OCI-LY7 (cell line): ENCODE results near the gene CIART. TPM values are rescaled to one million over a fixed set of nuclear protein-coding genes. Genes with fewer than 3 reads are reported as not detected.

Experiments used
- BruUV-seq: library from RNA; stranded (reverse); fragments of 400-500 nt; replicated peaks from 2 replicates; lab custom pipeline; 2021; lab: Mats Ljungman, UMichigan
- CTCF ChIA-PET: fragments of 300-600 bp; sonication (Branson Sonifier 250); formaldehyde crosslinking; loops from one replicate; lab custom pipeline; 2022; ENCODE audit warnings: antibody characterized with exemption; ENCODE audit not compliant: unreplicated experiment; lab: Charles Lee
- POLR2A ChIA-PET: fragments of 300-600 bp; sonication (Branson Sonifier 250); formaldehyde crosslinking; loops from one replicate; lab custom pipeline; 2022; ENCODE audit warnings: antibody characterized with exemption; lab: Charles Lee
- DNase-seq: peaks from one replicate; pipeline ENCODE4 v3.0.0-alpha.2; 2015; ENCODE audit warnings: low spot score
- H2AFZ ChIP-seq: fragments of 200-600 bp; sonication (generic), shearing (Covaris generic); 2 replicates; pipeline ENCODE4 v1.6.1; 2014; ENCODE audit warnings: mild to moderate bottlenecking, antibody characterized with exemption, low read length, moderate library complexity
- H3K27ac ChIP-seq: fragments of 200-600 bp; sonication (generic); 2 replicates; pipeline ENCODE4 v1.5.1; 2014; ENCODE audit warnings: mixed run types, low read depth, mild to moderate bottlenecking, moderate library complexity, low read length, inconsistent platforms; ENCODE audit not compliant: poor library complexity, severe bottlenecking
- H3K36me3 ChIP-seq: fragments of 200-600 bp; sonication (generic); 2 replicates; pipeline ENCODE4 v1.6.1; 2014; ENCODE audit warnings: mild to moderate bottlenecking, antibody characterized with exemption, low read length, moderate library complexity, mixed read lengths; ENCODE audit not compliant: insufficient read depth
- H3K4me1 ChIP-seq: fragments of 200-600 bp; sonication (generic); 2 replicates; pipeline ENCODE4 v1.5.1; 2014; ENCODE audit warnings: mild to moderate bottlenecking, low read length; ENCODE audit not compliant: insufficient read depth, poor library complexity, severe bottlenecking
- H3K4me2 ChIP-seq: fragments of 200-600 bp; sonication (generic); 2 replicates; pipeline ENCODE4 v1.6.1; 2014; ENCODE audit warnings: mild to moderate bottlenecking, low read length
- H3K4me3 ChIP-seq: fragments of 200-600 bp; sonication (generic); 2 replicates; pipeline ENCODE4 v1.5.1; 2014; ENCODE audit warnings: mild to moderate bottlenecking, low read depth, low read length; ENCODE audit not compliant: poor library complexity, severe bottlenecking
- H3K79me2 ChIP-seq: fragments of 200-600 bp; sonication (generic); 2 replicates; pipeline ENCODE4 v1.6.1; 2016; ENCODE audit warnings: low read depth, mild to moderate bottlenecking, low read length, moderate library complexity, mixed read lengths; ENCODE audit not compliant: insufficient read depth
- H3K9me2 ChIP-seq: fragments of 200-600 bp; sonication (generic); 2 replicates; pipeline ENCODE4 v1.6.1; 2016; ENCODE audit warnings: mild to moderate bottlenecking, low read length, mixed read lengths; ENCODE audit not compliant: insufficient read depth
- H3K9me3 ChIP-seq: fragments of 200-600 bp; sonication (generic); 2 replicates; pipeline ENCODE4 v1.6.1; 2014; ENCODE audit warnings: mild to moderate bottlenecking, mixed run types, low read length, mixed read lengths
- H4K20me1 ChIP-seq: fragments of 200-600 bp; sonication (generic); 2 replicates; pipeline ENCODE4 v1.6.1; 2014; ENCODE audit warnings: mild to moderate bottlenecking, antibody characterized with exemption, low read length, moderate library complexity, mixed read lengths; ENCODE audit not compliant: insufficient read depth
- EZH2phosphoT487 ChIP-seq: fragments of 200-600 bp; sonication (generic); IDR thresholded peaks from 2 replicates; pipeline ENCODE4 v1.6.1; 2018; ENCODE audit warnings: low read depth, borderline replicate concordance, mild to moderate bottlenecking, mixed run types, antibody characterized with exemption, low read length, moderate library complexity, mixed read lengths
- intact Hi-C: fragments of 100-400 bp; cut with micrococcal nuclease; formaldehyde crosslinking; loops from one replicate; pipeline ENCODE4 v1.10.0; 2022; ENCODE audit not compliant: unreplicated experiment
- total RNA-seq, 2 experiments: library from RNA; depleted of rRNA in 1 of 2; stranded (reverse); fragments of >200 nt in 1 of 2; shearing (Covaris generic) in 1 of 2; gene quantifications; 2 replicates each; pipeline ENCODE4 v1.2.3, GENCODE V29; 2014 to 2022
- TF ChIP-seq, protein P1 (sequence below): fragments of 200-600 bp; sonication (generic); conservative IDR thresholded peaks from 2 replicates; pipeline ENCODE4 v1.5.1; 2014; ENCODE audit warnings: mild to moderate bottlenecking, antibody characterized with exemption, low read length, moderate library complexity, mixed read lengths

CIART gene
- total RNA-seq, 2 experiments from 2014 or later: 0.68 TPM; not detected in 1

DNA sequence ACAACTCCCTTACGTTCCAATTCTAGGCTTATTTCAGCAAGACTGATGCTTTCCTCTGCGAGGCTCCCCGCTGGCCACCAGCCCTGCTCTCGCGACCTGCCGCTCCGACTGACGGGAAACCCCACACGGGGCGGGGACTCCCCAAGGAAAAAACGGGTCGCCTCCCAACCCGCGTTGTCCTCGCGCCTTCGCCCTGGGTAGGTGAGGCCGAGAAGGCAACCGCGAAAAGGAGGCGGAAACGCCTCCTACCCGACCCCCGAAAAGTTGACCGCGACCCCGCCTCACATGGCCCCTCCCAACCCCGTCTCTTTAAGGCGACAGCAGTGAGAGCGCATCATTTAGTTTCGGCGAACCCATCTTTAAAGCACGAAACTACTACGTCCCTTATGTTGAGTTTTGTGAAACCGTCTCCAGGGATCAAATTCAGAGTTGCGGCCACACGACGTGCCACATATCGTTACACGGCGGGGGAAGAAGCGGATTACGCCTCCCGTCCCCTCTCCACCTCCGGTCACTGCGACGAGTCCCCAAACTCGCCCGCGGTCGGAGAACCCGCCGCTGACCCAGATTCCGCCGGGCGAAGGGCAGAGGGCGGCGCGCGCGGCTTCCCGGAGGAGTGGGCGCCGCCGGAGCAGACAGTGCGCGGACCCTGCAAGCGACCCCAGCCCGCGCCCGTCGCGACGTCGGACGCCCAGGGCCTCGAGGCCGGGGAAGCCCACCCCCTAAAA lies 47.6 kb upstream of the CIART start:
- peak overlapping the region; percentile 35; the same call in 1 of the 2 replicates for H2AFZ ChIP-seq
- H3K9me2 ChIP-seq: no peaks in the 10 kb centered on the region
- POLR2A ChIA-PET: interaction anchor here (0.8 to 2.2 kb wide), 8 partner anchors 9 to 335 kb away, joined by 3 to 8 read pairs (median 3); partner anchors contain the start of gene APH1A
- peaks cover 21% of the 10 kb centered on the region for H3K4me1 ChIP-seq
- peaks cover 62% of the 10 kb centered on the region for H3K79me2 ChIP-seq
- peak overlapping the region; percentile 96 for H3K4me3 ChIP-seq
- no peaks in the 10 kb centered on the region; the same call in 1 of the 2 replicates for H3K9me3 ChIP-seq
- BruUV-seq: no TSS peak
- intact Hi-C loops: no loop called here
- H3K27ac ChIP-seq: peak overlapping the region; percentile 95
- CTCF ChIA-PET: interaction anchor here (0.8 kb wide), 1 partner anchor 28 kb away, joined by 3 read pairs; no protein-coding TSS in a partner anchor
- peaks cover 16% of the 10 kb centered on the region for H4K20me1 ChIP-seq
- peaks cover 40% of the 10 kb centered on the region for H3K36me3 ChIP-seq
- DNase-seq: peak; percentile 81
- H3K4me2 ChIP-seq: peak overlapping the region; percentile 97
- TF ChIP-seq, protein P1, sequence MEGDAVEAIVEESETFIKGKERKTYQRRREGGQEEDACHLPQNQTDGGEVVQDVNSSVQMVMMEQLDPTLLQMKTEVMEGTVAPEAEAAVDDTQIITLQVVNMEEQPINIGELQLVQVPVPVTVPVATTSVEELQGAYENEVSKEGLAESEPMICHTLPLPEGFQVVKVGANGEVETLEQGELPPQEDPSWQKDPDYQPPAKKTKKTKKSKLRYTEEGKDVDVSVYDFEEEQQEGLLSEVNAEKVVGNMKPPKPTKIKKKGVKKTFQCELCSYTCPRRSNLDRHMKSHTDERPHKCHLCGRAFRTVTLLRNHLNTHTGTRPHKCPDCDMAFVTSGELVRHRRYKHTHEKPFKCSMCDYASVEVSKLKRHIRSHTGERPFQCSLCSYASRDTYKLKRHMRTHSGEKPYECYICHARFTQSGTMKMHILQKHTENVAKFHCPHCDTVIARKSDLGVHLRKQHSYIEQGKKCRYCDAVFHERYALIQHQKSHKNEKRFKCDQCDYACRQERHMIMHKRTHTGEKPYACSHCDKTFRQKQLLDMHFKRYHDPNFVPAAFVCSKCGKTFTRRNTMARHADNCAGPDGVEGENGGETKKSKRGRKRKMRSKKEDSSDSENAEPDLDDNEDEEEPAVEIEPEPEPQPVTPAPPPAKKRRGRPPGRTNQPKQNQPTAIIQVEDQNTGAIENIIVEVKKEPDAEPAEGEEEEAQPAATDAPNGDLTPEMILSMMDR: no peak
- TF ChIP-seq EZH2phosphoT487: no peak

DNA sequence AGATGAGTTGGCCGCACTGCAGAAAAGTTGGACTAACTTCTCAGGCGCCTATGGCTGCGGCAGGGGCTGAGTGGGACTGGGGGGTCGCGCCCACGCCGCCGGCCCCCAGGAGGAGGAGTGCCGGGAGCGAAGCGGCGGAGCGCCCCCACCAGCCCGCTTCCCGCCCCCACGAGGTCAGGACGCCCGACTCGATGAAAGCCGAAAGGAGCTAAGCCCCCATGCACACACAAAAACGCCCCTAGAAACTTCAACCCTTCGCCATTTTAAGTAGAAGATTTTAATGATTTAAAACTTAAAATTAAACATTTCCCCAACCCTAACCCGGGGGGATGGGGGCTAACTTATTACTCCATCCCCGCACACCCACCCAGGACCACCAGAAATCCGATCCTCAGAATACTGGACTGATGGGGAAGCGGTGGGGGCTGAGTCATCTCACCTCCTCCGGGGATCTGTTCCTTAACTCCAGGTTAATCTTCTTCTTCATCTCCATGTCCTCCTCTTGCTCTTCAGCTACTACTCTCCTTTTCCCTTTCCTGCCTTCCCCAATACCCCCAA lies 47.0 kb upstream of the CIART start:
- intact Hi-C loops: no loop called here
- CTCF ChIA-PET: interaction anchor here (0.8 kb wide), 1 partner anchor 27 kb away, joined by 3 read pairs; no protein-coding TSS in a partner anchor
- Histone ChIP-seq H3K9me3 (no peaks in the 10 kb centered on the region; the same call in 1 of the 2 replicates), H4K20me1 (peaks cover 16% of the 10 kb centered on the region), H3K4me3 (peak overlapping the region; percentile 96), H2AFZ (peak overlapping the region; percentile 35; the same call in 1 of the 2 replicates), H3K79me2 (peaks cover 55% of the 10 kb centered on the region), H3K4me2 (peak overlapping the region; percentile 97), H3K4me1 (peaks cover 21% of the 10 kb centered on the region), H3K36me3 (peaks cover 33% of the 10 kb centered on the region), H3K27ac (peak overlapping the region; percentile 95), H3K9me2 (no peaks in the 10 kb centered on the region)
- no peak for TF ChIP-seq EZH2phosphoT487
- TF ChIP-seq, protein P1: peak; percentile 51
- no TSS peak for BruUV-seq
- DNase-seq: peak; percentile 63
- POLR2A ChIA-PET: interaction anchor here (0.8 to 1.0 kb wide), 2 partner anchors 13 to 39 kb away, joined by 3 read pairs; no protein-coding TSS in a partner anchor
